GM19468 (cell line): ENCODE measurements around the gene NCF2.
"Not testable (repeated sequence)": the region's sequence is repeated elsewhere in the genome, so short reads cannot be mapped to it uniquely, and the experiment has no call there.

ENCODE experiments used
- ATAC-seq: cut with Tn5 transposase; IDR thresholded peaks from one replicate; pipeline ENCODE4 v1.9.1; 2021; ENCODE audit warnings: mild to moderate bottlenecking, moderate library complexity, moderate number of reproducible peaks; ENCODE audit not compliant: unreplicated experiment; ENCODE audit errors: extremely low read depth

Gene NCF2

DNA sequence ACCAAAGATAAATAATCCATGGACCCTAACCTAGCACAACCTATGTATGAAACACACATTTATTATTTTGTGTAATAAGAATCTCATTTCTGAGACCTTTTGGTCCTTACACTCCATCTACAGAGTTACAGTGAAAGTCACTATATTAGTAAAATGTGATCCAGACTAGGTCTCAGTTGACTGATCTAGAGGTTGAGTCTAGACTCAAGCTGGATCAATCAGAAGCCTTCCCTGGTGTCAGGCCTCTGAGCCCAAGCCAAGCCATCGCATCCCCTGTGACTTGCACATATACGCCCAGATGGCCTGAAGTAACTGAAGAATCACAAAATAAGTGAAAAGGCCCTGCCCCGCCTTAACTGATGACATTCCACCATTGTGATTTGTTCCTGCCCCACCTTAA, 22.7 kb upstream of the NCF2 start:
- not testable (repeated sequence) for ATAC-seq

DNA sequence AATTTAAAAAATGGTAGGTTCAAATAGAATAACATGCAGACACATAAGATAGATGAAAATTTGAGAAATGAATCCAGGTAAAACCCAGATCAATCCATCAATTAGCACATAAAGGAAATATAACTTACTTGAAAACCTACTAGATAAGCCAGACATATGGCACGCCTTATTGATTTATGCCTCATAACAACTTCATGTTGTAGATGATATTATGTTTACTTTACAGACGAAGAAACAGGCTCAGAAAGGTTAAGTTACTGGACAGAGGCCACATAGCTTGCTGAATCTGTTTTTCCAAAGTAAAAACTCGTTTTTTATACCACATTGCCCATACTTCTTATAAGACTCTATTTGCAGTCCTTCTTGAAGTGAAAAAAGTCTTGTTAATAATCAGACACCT, 22.1 kb upstream of the NCF2 start:
- ATAC-seq: no peak

DNA sequence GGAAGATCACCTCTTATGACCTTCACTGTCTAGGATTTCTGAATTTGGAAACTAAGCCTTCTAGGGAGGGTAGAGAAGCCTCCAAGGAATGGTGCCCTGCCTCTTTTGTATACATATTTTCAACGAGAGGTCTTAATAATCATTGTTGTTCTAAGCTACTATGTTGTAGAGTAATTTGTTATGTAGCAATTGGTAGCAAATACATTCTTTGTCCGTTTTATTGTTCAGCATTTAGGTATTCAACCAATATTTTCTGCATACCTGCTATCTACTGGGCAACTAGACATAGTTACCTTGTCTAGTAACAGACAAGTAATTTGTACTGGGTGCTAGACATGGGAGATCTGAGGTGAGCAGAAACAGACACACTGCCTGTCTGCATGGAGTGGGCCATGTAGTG, 20.8 kb upstream of the NCF2 start:
- ATAC-seq: no peak

DNA sequence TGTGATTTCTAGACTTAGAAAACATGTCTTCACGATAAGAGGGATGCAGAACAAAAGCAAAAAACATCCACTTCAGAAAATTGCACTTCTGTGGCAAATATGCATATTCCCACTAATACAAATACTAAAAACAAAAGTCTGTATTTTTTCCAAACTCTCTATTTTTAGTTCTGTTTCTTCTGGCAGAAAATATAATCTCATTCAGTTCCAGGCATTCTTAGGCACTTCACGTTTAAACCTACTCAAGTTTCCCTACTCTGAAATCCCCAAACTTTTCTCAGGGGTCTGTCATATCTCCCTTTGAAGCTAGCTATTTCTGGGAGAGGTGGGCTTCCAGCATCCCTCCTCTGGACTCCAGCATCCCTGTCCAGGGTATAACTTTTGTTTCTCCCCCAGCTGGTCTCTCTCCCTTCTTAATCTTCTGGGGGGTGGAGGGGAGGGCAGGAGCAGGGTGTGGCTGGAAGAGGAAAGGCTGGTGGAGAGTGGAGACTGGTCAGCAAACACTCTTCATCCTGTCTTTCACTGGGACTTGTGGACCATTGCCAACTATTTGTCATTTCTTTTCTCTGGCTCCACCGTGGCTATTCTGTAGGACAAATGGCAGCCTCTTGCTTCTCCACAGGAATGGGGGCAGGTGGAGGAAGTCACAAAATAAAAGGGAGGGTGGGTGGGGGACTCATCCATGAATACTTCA, 19.6 kb upstream of the NCF2 start:
- ATAC-seq: no peak

DNA sequence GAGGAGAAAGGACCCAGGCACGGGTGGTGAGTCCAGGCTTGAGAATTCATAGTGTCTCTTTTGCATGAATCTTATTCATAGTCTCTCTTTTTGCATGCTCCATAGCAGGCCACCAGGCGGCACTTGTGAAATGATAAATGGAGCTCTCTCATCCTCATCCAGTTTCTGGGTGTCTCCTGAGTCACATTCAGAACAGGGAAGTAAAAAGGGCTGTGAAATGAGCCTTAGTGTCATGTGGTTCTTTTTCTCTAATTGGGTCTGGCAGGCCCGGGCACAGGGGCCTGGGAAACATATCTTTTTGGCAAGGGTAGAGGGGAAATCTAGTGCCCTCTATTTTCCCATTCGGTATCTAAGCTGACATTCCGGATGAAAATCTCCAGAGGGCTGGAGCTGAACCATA, 19.1 kb upstream of the NCF2 start:
- no peak for ATAC-seq

DNA sequence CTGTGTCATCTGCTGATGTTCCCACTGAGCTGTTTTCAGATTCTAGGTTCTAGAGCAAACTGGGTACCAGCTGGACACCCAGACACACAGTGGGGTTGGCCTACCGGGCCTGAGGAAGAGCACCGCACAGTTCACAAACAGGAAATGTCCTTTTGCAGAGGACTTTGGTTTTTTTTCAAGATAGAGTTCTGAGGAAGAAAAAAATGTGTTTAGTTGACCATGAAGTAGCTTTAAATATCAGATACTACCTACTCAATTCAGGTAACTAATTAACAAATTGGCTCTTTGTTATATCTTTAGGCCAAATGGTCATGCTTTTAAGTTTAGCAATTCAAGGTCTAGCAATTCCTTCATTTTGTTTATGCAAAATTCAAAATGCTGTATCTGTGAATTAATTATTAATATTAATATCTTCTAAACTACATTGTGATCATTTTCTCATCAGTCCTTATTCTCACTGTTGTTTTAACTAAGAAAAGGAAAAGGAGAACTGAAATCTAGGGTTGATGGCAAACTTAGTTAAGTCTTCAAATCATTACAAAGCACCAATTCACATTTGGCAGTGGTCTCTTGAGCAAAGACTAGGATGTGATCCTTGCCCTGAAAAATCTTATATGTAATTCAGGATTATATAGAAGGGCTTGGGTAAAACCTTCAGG, 17.2 kb upstream of the NCF2 start:
- ATAC-seq: peak; percentile 45

DNA sequence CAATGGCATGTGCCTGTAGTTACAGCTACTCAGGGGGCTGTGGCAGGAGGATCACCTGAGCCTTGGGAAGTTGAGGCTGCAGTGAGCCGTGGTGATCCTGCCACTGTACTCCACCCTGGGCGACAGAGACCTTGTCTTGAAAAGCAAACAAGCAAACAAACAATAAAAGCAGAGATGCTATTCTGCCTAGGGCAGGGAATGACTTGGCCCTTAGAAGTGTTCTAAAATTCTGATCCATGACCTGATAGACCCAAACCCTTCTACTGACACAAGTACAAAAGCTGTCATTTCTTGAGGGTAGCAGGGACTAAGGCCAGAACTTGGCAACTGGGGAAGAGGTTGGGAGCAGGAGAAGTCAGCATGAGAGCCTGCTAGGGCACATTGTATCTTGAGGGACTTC, 15.6 kb upstream of the NCF2 start:
- ATAC-seq: no peak

DNA sequence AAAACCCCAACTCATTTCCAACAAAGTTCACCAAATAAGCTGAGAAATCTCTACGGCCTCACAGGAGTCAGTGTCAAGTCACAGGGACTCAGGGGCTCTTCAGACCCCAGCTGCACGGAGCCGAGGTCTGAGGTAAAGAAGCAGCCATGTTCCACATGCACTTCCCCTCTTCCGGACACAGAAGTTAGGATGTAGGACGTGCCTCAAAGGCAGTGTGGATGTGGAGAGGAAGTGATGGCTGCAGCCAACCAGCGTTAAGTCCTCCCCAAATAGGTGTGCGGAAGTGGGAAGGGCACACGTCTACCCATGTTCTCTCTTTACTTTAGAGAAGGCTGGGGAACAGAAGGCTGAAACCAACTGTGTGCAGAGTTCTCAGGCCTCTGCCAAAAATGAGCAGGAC, 14.6 kb upstream of the NCF2 start:
- no peak for ATAC-seq

DNA sequence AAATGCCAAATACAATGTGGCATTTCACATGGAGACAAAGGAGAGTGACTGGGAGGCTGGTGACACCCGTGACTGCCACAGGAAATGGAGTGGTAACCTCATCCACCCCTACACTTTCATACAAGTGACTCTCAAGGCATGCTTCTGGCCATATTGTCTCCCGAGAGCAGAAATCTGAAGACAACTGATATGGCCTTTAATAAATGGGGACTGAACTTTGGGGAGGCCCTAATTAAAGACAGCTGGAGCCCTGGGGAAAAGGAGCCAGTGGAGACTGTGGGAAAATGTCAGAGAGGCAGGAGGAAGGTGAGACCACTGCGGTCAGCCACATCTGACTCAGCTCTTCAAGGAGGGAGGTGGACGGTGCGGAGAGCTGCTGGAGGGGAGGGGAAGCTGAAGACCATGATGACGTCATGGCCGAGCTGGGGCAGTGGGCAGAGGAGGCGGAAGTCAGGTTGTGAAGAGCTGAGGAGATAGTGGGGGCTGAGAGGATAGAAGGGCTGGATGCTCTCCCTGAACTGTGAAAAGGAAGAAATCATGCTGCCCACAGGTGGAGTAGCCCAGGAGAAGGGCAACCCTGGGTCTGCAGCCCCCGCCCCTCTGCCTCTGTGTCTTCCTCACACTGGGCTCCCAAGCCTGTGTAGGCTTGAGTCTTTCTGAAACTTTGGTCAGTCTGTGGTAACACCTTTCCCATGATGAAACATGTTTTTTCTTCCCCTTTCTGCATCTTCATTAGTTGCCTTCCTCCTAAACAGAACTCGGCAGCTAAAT, 14.0 kb upstream of the NCF2 start:
- no peak for ATAC-seq

DNA sequence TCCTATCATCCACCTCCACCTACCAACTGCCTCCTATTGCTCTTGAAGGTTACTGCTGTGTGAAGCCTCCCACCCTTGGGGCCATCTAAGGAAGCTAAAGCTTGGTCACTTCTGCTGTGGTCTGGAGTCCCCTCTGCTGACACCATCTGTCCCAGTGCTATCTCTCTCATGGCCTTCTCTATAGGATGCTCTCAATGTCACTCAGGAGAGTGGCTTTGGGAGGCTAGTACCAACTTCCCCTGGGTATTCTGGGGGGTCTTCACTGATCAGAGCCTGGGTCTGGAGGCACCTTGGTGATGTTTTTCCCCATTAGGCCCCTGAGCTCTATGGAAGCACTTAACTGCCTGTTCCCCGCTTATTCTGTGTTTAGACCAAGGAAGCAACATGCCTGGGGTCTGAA, 12.3 kb upstream of the NCF2 start:
- no peak for ATAC-seq

DNA sequence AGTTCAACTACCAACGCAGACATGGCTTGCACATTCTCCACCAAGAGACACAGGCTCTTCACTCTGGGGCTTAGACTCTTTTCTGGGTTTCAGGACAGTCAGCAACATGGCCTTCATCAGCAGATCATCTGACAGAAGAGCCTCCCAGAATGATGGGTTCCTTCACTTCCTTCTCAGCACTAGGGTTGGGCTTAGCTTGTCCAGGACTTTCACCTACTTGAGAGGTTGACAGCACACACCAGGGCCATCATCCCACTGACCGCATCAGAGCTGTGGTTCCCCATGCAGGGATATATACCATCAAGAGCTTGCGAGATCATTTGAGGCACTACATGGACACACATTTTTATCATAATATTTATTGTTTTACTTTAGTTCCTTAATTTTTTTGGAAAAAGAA, 10.4 kb upstream of the NCF2 start:
- ATAC-seq: no peak

DNA sequence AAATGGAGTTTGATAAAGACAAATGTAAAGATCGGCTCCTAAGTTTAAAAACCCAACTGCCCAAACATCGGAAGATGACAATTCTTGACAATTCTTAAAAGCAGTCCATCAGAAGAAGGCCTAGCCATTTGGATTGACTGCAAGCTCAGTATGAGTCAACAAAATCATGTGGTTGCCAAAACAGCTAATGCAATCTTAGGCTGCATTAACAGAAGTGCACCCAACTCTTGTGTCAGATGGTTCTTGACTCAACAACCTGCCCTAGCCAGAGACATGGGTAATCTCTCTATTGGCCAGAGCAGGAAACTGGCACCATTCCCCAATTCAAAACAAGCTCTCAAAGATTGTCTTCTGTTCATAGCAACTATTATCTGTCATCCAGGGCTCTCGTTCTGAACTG, 9.9 kb upstream of the NCF2 start:
- no peak for ATAC-seq

DNA sequence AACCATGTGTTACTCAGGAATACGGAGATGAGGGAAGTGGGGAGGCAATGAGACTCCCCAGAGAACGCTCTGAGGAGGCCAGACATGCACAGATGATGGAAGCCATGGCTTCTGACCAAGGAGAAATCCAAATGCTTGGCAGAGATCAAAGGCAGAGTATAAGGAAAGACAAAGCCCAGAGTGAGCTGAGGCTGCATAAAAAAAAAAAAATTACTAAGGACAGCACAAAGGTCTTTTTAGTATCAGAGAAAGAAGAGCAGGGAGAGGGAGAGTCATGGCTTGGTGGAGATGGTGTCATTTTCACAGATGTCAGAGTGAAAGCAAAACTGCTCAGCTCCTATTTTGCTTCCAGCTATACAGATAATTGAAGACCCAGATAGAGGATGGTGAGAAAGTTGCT, 8.1 kb upstream of the NCF2 start:
- peak; percentile 48 for ATAC-seq

DNA sequence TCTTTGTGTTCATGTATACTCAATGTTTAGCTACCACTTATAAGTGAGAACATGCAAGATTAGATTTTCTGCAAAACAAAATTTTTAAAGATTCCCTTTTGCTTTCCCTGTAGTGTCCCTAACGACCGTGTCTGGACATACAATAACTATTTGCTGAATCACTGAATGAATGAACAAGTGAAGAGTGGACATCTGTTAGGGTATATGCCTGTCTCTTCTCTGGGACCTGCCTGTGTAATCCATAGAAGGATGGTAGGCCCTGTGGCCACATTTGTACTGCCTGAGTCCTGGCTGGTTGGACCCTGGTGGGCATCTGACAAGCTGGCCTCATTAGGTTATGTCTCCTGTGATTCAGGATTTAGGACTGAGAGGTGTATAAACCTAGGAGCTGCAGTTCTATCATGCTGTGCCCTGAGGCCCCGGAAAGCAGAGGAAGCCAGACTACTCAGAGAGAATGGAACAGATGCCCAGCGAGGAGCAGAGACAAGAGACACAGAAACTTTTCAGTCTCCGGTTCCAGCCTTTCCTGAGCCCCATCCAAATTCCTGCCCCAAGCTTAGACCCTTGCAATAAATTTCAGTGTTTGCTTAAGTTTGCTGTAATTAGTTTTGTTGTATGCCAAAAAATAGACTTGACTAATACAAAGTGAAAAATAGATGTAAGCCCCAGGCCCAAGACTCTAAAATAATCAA, 7.5 kb upstream of the NCF2 start:
- no peak for ATAC-seq

DNA sequence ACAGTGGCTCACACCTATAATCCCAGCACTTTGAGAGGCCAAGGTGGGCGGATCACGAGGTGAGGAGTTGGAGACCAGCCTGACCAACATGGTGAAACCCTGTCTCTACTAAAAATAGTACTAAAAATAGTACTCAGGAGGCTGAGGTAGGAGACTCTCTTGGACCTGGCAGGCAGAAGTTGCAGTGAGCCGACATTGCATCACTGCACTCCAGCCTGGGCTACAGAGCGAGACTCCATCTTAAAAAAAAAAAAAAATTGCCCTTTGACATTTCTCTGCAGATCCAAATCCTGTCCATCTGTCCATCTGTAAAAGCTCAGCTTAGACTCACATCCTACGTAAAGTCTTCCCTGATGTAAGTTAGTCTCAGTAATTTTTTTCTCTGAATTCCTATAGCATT, 6.2 kb upstream of the NCF2 start:
- no peak for ATAC-seq

DNA sequence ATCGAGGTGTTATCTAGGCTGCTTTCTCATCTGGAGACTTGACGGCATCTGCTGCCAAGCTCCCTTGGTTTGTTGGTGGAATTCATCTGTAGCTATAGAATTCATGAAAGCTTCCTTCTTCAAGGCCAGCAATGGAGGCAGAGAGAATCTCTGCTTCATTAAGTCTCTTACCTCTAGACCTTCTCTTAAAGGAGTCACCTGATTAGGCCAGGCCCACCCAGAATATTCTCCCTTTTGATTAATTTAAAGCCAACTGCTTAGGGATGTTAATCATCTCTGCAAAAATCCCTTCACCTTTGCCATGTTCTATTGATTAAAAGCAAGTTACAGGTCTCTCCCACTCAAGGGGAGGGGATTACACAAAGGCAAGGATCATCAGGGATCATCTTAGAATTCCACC, 5.3 kb upstream of the NCF2 start:
- ATAC-seq: no peak

DNA sequence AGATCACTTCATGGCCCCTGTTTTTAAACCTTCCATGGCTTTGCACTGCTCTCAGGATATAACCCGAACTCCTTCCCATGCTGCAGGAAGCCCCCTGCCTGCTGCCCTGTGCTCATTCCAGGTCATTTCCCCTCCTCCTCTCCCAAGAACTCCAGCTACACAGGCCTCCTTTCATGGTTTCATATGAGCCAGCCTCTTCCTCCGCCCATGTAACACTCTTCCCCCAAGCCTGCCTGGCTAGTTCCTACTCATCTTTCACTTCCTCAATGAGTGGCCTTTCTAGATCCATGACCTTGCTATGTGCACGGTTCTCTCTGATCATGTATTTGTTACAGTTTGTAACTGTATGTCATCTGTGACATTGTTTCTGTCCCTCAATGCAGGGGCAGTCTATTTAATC, 3.1 kb upstream of the NCF2 start:
- peak; percentile 35 for ATAC-seq

DNA sequence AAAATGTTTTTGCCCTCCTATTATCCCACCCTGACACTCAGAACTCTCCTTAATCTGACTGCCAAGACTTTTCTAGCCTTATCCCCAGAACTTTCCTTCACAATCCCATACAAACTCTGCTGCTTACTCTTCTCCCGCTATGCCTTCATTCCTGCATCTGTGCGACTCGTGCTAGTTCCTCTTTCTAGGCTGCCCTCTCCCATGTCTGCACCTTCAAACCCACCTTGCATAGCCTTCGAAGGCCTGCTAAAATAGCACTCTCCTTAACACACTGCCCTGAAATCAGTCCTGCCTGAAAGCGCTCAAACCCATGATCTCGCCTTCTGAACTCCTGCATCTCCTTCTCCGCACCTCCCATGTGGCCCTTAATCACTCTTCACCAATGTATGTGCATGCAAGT, 2.5 kb upstream of the NCF2 start:
- no peak for ATAC-seq

DNA sequence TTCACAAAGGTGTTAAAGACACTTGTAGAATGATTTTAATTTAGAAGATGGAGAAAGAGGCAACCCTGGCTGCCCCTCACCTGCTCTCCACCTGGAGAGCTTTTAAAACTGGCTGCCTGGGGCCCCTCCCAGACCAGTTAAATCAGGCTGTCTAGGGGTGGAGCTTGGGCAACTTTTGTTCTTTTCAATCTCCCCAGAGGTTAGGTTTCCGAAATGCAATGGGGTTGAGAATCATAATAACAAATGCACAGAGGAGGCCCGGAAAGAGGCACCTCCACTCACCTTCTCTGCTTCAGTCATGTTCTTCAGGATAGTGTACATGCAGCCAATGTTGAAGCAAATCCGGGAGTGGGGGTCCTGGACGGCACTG, 400 bp downstream of the NCF2 start:
- ATAC-seq: no peak

DNA sequence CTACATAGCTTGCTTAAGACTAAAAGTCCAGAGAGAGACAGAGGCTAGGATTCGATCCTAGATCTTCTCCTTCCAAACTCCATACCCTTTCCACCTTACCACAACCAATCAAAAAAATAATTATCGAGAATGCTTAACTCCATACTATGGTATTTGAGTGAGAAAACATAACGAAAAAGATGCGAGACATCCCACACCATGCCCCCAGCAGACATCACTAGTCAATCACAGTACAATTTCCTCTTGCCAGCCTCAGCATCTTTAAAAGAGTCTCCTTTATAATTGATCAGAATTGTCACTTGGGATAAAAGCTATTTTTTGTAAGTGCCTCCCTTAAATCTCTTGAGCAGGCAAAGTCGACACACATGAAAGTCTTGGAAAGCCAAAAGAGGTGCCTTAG, 875 bp downstream of the NCF2 start:
- no peak for ATAC-seq

DNA sequence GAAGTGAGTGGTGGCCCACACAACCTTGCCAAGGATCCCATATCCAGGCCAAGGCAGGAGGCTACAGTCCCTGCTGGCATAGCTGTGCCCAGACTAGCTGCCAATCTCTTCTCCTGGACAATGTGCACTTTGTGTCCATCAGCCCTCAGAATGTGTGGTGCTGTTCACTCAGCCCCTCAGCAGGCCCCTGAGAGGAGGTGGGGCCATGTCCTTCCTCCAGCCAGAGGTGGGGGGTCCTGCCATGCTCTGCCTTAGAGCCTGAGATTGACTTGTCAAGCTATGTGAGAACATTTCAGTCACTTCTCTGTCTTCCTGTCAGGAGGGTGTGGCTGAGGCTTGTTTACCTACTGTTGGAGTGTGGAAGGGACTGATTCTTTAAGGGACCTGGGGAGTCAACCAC, 1.4 kb downstream of the NCF2 start:
- no peak for ATAC-seq
